ENCODE measurements around the gene MAP4K3.

GRCh38 chr2:39443009-39443408, 5.9 kb upstream of the MAP4K3 start:
- TF ChIP-seq EZH2phosphoT487 (IDR thresholded peaks at IDR 0.05; ENCODE audit: borderline replicate concordance, low read length) (no peak), CTCF (conservative IDR thresholded peaks at IDR 0.05; ENCODE audit: low read depth, low read length) (no peak), EZH2 (IDR thresholded peaks at IDR 0.05; ENCODE audit: low read length, unreplicated experiment) (no peak)

Measured in PC-3 (cell line).